Measurements from ENCODE around the gene CACNA1E.

The CACNA1E gene

DNA sequence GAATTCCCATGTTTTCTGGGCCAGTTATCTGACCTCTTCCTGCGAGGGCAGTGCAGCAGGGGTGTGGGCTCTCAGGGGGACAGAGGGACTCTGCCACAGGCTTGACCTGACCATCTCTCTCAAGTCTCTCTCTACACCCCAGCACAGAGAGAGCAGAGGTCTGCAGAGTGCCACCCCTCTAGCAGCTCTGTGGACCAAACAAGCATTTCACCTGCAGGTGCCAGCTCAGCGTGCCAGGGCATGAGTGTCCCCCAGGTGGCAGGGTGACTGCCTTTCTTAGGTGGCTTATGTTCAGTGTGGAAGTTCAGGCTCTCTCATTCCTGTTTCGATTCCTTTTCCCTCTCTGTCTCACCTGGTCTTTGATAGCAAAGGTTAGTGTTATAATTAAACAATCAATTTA, 191.3 kb downstream of the CACNA1E start:
- in situ Hi-C loops (cut with HindIII; ENCODE audit: low sequenced_read_pairs) = no loop called here

DNA sequence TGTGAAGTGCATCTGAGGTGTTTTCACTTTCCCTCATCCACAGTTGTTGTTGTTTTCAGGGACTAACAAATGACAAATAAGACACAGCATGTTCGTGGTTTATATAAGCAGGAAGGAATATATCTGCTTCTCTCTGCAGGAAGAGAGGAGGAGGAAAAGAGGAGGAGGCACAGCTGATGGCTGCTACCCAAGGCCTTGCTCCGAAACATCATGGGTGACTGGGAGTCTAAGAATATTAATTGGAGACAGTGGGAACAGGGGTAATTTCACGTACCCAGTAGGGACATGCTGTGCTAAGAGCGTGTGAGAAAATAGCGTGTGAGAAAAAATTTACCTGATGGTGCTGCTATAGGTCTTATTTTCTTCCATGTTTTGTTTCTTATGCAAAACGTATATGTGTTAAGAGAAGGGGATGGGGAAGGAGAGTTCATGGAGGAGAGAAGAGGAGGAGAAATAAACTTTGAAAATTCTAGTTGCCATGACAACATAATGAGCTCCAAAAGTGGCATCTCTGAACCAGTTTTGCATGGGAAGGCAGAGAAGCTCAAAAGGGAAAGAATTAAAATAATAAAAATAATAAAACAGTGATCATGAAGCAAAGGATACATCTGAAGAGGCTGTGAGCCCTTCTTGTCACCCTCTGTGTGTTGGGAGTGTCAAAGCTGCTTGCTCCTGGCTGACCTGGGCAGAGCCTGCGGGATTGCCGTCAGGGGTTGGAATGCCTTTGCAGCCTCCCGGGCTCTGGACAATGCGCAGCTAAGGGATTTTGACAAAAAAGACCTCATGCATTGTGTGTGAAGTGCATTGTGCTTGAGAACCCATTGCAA, 192.0 kb downstream of the CACNA1E start:
- in situ Hi-C loops (cut with HindIII; ENCODE audit: low sequenced_read_pairs) = no loop called here

GRCh38 chr1:181675918-181676190, 192.5 kb downstream of the CACNA1E start:
- in situ Hi-C loops (cut with HindIII; ENCODE audit: low sequenced_read_pairs) = no loop called here

DNA sequence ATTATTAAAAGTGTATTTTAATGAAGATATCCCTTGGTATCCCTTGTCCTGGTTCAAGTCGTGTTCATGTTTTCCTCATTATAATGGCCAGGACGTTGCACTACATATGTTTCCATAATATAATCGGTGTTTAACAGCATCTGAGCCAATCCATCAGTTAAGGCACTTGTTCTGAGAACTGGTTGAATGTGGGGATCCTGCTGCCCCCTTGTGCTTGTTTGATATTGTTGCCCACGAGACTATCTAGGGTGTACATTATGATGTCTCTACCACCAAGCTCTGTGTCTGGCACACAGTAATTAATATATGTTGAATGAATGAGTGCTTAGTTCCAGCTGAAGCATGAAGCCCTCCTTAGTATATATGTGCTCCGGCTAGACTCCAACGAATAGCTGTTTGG, 193.0 kb downstream of the CACNA1E start:
- in situ Hi-C loops (cut with HindIII; ENCODE audit: low sequenced_read_pairs) = no loop called here

GRCh38 chr1:181680332-181680731, 197.0 kb downstream of the CACNA1E start:
- in situ Hi-C loops (cut with HindIII; ENCODE audit: low sequenced_read_pairs) = no loop called here

- in situ Hi-C loops (cut with HindIII; ENCODE audit: low sequenced_read_pairs) = no loop called here
Observed at GRCh38 chr1:181680871-181681270, 197.6 kb downstream of the CACNA1E start.

GRCh38 chr1:181685211-181685610, 201.9 kb downstream of the CACNA1E start:
- in situ Hi-C loops (cut with HindIII; ENCODE audit: low sequenced_read_pairs) = no loop called here

GRCh38 chr1:181701891-181702290, 218.6 kb downstream of the CACNA1E start:
- in situ Hi-C loops (cut with HindIII; ENCODE audit: low sequenced_read_pairs) = no loop called here

- in situ Hi-C loops (cut with HindIII; ENCODE audit: low sequenced_read_pairs) = no loop called here
Observed at GRCh38 chr1:181704546-181704945, 221.2 kb downstream of the CACNA1E start.

- in situ Hi-C loops (cut with HindIII; ENCODE audit: low sequenced_read_pairs) = no loop called here
Observed at GRCh38 chr1:181711820-181712219, 228.5 kb downstream of the CACNA1E start.

DNA sequence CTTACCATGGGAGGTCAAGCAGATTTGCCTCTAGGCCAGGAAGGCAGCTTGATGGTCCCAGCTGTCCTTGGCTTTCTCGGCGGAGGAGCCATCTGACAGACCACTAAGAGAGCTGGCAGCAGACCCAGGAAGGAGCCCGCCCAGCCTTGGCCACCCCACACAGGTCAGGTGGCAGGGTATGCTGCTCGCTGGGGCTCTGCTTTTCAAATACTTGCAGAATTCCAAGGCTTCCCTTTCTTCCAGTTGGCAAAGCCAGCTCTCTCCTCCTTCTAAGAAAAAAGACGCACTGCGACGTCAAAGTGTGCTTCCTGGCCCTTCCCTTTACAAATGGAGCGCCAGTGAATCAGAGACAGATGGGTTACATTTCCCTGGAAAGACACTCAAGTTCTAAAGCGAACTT, 229.4 kb downstream of the CACNA1E start:
- in situ Hi-C loops (cut with HindIII; ENCODE audit: low sequenced_read_pairs) = no loop called here

DNA sequence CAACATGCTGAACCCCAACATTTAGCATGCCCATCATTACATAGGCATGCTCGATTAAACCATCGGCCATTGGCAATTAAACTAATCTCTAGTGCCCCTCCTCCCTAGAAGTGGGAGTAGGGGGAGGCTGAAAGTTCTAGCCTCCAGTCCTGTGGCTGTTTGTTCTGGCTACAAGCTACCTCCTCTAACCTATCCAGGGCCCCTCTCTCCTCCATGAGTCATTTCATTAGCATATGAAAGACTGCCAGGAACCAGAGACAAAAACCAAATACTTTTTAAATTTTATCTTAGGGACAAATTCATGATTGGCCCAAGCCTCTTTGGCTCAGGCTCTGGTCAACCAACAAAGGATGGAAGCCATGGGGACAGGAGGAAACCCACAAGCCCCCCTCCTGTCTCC, 231.1 kb downstream of the CACNA1E start:
- in situ Hi-C loops (cut with HindIII; ENCODE audit: low sequenced_read_pairs) = no loop called here

DNA sequence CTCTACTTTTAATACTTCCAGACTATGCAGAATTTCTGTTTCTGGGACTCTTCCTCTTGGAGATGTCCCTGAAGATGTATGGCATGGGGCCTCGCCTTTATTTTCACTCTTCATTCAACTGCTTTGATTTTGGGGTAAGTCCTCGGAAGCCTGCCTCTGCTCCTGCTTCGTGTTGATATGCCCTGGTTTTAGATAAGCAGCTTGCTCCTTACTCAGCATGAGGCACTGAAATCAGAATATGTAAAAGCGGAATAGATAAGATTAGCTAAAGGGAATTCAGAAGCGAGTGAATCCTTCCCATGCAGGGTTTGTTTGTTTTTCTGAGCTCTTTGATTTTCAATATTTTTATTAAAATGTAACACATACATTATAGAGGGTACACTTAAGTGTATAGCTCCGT, 234.7 kb downstream of the CACNA1E start:
- in situ Hi-C loops (cut with HindIII; ENCODE audit: low sequenced_read_pairs) = loop anchor here (5.0 kb wide), 1 partner anchor 66 kb away; no protein-coding TSS in a partner anchor

GRCh38 chr1:181726320-181727012, 243.1 kb downstream of the CACNA1E start:
- in situ Hi-C loops (cut with HindIII; ENCODE audit: low sequenced_read_pairs) = no loop called here

DNA sequence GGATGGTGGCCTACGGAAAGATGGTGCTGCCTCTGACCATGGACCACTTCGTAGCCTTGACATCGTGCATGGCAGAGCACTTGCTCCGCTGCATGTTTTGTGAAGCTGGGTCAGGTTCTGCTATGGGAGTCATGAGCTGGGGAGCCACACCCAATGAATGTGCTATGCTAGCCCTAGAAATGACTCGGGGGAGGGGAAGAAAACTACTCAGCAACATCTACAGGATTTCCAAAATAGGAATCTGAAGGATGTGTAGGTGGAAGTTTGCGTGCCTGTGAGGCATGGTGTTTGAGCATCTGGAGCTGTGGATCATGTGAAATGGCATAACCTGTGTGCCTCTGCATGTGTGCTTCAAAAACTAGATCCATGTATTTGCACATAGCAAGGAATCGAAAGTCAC, 247.3 kb downstream of the CACNA1E start:
- in situ Hi-C loops (cut with HindIII; ENCODE audit: low sequenced_read_pairs) = no loop called here

- in situ Hi-C loops (cut with HindIII; ENCODE audit: low sequenced_read_pairs) = no loop called here
Observed at GRCh38 chr1:181732218-181732990, 249.1 kb downstream of the CACNA1E start.

- in situ Hi-C loops (cut with HindIII; ENCODE audit: low sequenced_read_pairs) = no loop called here
Observed at GRCh38 chr1:181733486-181733885, 250.2 kb downstream of the CACNA1E start.

GRCh38 chr1:181737056-181737455, 253.7 kb downstream of the CACNA1E start:
- in situ Hi-C loops (cut with HindIII; ENCODE audit: low sequenced_read_pairs) = no loop called here

GRCh38 chr1:181739214-181739613, 255.9 kb downstream of the CACNA1E start:
- in situ Hi-C loops (cut with HindIII; ENCODE audit: low sequenced_read_pairs) = no loop called here

GRCh38 chr1:181742426-181742825, 259.1 kb downstream of the CACNA1E start:
- in situ Hi-C loops (cut with HindIII; ENCODE audit: low sequenced_read_pairs) = no loop called here

DNA sequence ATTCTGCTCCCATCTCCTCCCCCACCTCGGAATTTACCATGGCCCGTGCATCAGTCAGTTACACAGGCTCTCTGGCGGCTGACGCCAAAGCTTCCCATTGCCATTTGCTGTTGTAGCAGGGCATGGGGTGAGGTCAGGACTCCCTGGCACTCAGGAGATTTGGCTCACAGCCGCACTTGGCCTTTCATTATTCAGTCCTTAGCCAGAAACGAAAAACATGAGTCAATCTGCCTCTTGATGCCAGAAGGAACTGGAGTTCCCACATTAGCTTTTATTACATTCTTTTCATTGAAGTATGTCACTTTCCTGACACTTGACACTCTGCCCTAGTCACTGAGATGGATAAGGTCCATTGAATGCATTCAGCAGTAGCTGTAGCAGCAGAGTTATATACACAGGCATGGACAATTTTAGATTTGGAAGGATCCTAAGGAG, 260.6 kb downstream of the CACNA1E start:
- in situ Hi-C loops (cut with HindIII; ENCODE audit: low sequenced_read_pairs) = no loop called here

- in situ Hi-C loops (cut with HindIII; ENCODE audit: low sequenced_read_pairs) = no loop called here
Observed at GRCh38 chr1:181746224-181746623, 262.9 kb downstream of the CACNA1E start.

All from endothelial cell of hepatic sinusoid (primary cell).